H1 (cell line): ENCODE results near the gene CDKN2B-AS1. TPM values are rescaled to one million over a fixed set of nuclear protein-coding genes. Genes with fewer than 3 reads are reported as not detected.

Experiments used
- CTCF ChIA-PET: fragments of 300-600 bp; sonication (Branson Sonifier 250); formaldehyde crosslinking; loops from one replicate; lab custom pipeline; 2021; ENCODE audit not compliant: partially characterized antibody; lab: Charles Lee
- POLR2A ChIA-PET: fragments of 300-600 bp; sonication (Branson Sonifier 250); formaldehyde crosslinking; loops from one replicate; lab custom pipeline; 2021; ENCODE audit warnings: inconsistent platforms; ENCODE audit not compliant: partially characterized antibody; lab: Charles Lee
- DNase-seq, 2 experiments: peaks; one replicate each; pipeline versions ENCODE4 v3.0.0 to v3.0.0-alpha.2; 2010 to 2022; ENCODE audit warnings: low spot score in 2 of 2, low read depth in 1 of 2, mixed read lengths in 1 of 2
- FAIRE-seq: peaks from 2 replicates; lab custom pipeline; 2011; peaks lifted over from hg19 to GRCh38; lab: Jason Lieb, UNC
- H2AFZ ChIP-seq: 2 replicates; pipeline ENCODE4 v1.8.1; 2012; ENCODE audit warnings: low read length, inconsistent platforms
- H2AK5ac ChIP-seq: 2 replicates; pipeline ENCODE4 v1.6.1; 2013; ENCODE audit warnings: low read depth, low read length
- H2BK120ac ChIP-seq: replicated peaks from 2 replicates; pipeline ENCODE3; 2013; ENCODE audit warnings: low read depth, low read length, inconsistent platforms
- H2BK12ac ChIP-seq: 2 replicates; pipeline ENCODE4 v1.6.1; 2013; ENCODE audit warnings: low read depth, low read length
- H2BK15ac ChIP-seq: 2 replicates; pipeline ENCODE4 v1.6.1; 2013; ENCODE audit warnings: low read length
- H2BK20ac ChIP-seq: 2 replicates; pipeline ENCODE4 v1.6.1; 2013; ENCODE audit warnings: low read length
- H2BK5ac ChIP-seq: 2 replicates; pipeline ENCODE4 v1.6.1; 2013; ENCODE audit warnings: low read depth, low read length
- H3K14ac ChIP-seq: 2 replicates; pipeline ENCODE4 v1.6.1; 2013; ENCODE audit warnings: inconsistent platforms; ENCODE audit not compliant: insufficient read length
- H3K18ac ChIP-seq: 2 replicates; pipeline ENCODE4 v1.6.1; 2013; ENCODE audit warnings: low read length; ENCODE audit errors: extremely low read depth
- H3K23ac ChIP-seq: 2 replicates; pipeline ENCODE4 v1.6.1; 2013; ENCODE audit warnings: inconsistent platforms; ENCODE audit not compliant: insufficient read length
- H3K23me2 ChIP-seq: 2 replicates; pipeline ENCODE4 v1.6.1; 2013; ENCODE audit warnings: low read depth, low read length
- H3K27ac ChIP-seq: 2 replicates; pipeline ENCODE4 v1.6.1; 2011; ENCODE audit warnings: low read depth, low read length, inconsistent platforms
- H3K27me3 ChIP-seq, 4 experiments: replicated peaks in 1 of 4; 1 replicate in 1 of 4; 2 replicates in 3 of 4; pipeline versions ENCODE4 v1.6.1 to v1.8.1; 2011 to 2013; ENCODE audit warnings: low read length in 3 of 4, mild to moderate bottlenecking in 3 of 4, inconsistent platforms in 2 of 4, mixed read lengths in 2 of 4, moderate library complexity in 1 of 4; ENCODE audit not compliant: control insufficient read depth in 3 of 4, insufficient read depth in 3 of 4; ENCODE audit errors: extremely low read depth in 1 of 4
- H3K36me3 ChIP-seq, 4 experiments: 2 replicates each; pipeline versions ENCODE4 v1.6.1 to v1.8.1; 2011 to 2013; ENCODE audit warnings: mild to moderate bottlenecking in 4 of 4, low read length in 3 of 4, moderate library complexity in 2 of 4, control low read depth in 1 of 4, inconsistent platforms in 1 of 4; ENCODE audit not compliant: insufficient read depth in 4 of 4, control insufficient read depth in 2 of 4
- H3K4ac ChIP-seq: replicated peaks from 2 replicates; pipeline ENCODE3; 2013; ENCODE audit warnings: low read length, low read depth, mixed read lengths, inconsistent platforms; ENCODE audit not compliant: insufficient read length
- H3K4me1 ChIP-seq, 4 experiments: replicated peaks in 1 of 4; 1 replicate in 1 of 4; 2 replicates in 3 of 4; pipeline versions ENCODE4 v1.6.1 to v1.8.1; 2011 to 2013; ENCODE audit warnings: low read length in 3 of 4, inconsistent platforms in 2 of 4, mixed read lengths in 1 of 4; ENCODE audit not compliant: insufficient read depth in 4 of 4, control insufficient read depth in 3 of 4
- H3K4me2 ChIP-seq, 2 experiments: 2 replicates each; pipeline versions ENCODE4 v1.6.1 to v1.8.1; 2011 to 2013; ENCODE audit warnings: low read depth in 2 of 2, low read length in 2 of 2, control low read depth in 1 of 2, inconsistent platforms in 1 of 2, mild to moderate bottlenecking in 1 of 2; ENCODE audit not compliant: insufficient read depth in 1 of 2
- H3K4me3 ChIP-seq, 4 experiments: fragments of 200-600, 300-600 bp in 1 of 4; sonication (generic), shearing (Covaris generic), sonication (Bioruptor Twin) in 1 of 4; 2 replicates each; pipeline versions ENCODE4 v1.5.1 to v1.8.1; 2011 to 2016; ENCODE audit warnings: low read length in 4 of 4, low read depth in 3 of 4, control low read depth in 2 of 4, inconsistent platforms in 2 of 4, mild to moderate bottlenecking in 2 of 4, mixed read lengths in 1 of 4, moderate library complexity in 1 of 4; ENCODE audit not compliant: insufficient read depth in 2 of 4; ENCODE audit errors: extremely low read depth in 1 of 4
- H3K56ac ChIP-seq: replicated peaks from 2 replicates; pipeline ENCODE3; 2013; ENCODE audit warnings: low read depth, mild to moderate bottlenecking, mixed read lengths, low read length, inconsistent platforms; ENCODE audit not compliant: insufficient read length
- H3K79me1 ChIP-seq: 2 replicates; pipeline ENCODE4 v1.6.1; 2013; ENCODE audit warnings: low read depth, low read length, control low read depth
- H3K79me2 ChIP-seq, 2 experiments: 2 replicates each; pipeline versions ENCODE4 v1.6.1 to v1.8.1; 2012 to 2013; ENCODE audit warnings: low read length in 2 of 2, mild to moderate bottlenecking in 2 of 2, inconsistent platforms in 1 of 2; ENCODE audit not compliant: insufficient read depth in 2 of 2, control insufficient read depth in 1 of 2
- H3K9ac ChIP-seq, 4 experiments: replicated peaks in 1 of 4; 1 replicate in 1 of 4; 2 replicates in 3 of 4; pipeline versions ENCODE4 v1.6.1 to v1.8.1; 2011 to 2013; ENCODE audit warnings: low read depth in 3 of 4, low read length in 3 of 4, control low read depth in 2 of 4, mild to moderate bottlenecking in 2 of 4, moderate library complexity in 2 of 4, inconsistent platforms in 1 of 4; ENCODE audit errors: extremely low read depth in 1 of 4
- H3K9me3 ChIP-seq, 2 experiments: 2 replicates each; pipeline versions ENCODE4 v1.6.1 to v1.8.1; 2012 to 2013; ENCODE audit warnings: mild to moderate bottlenecking in 2 of 2, moderate library complexity in 2 of 2, control low read depth in 1 of 2, inconsistent platforms in 1 of 2, low read depth in 1 of 2, low read length in 1 of 2, mixed read lengths in 1 of 2; ENCODE audit not compliant: insufficient read depth in 2 of 2
- H4K20me1 ChIP-seq, 2 experiments: replicated peaks in 1 of 2; 2 replicates each; pipeline versions ENCODE3 to v1.8.1; 2011 to 2013; ENCODE audit warnings: inconsistent platforms in 2 of 2, low read length in 2 of 2, mild to moderate bottlenecking in 1 of 2; ENCODE audit not compliant: insufficient read depth in 2 of 2, control insufficient read depth in 1 of 2
- H4K5ac ChIP-seq: 2 replicates; pipeline ENCODE4 v1.6.1; 2013; ENCODE audit warnings: low read length, low read depth, mixed read lengths, inconsistent platforms; ENCODE audit not compliant: insufficient read length
- H4K8ac ChIP-seq: 2 replicates; pipeline ENCODE4 v1.8.0; 2013; ENCODE audit warnings: mild to moderate bottlenecking, moderate library complexity, low read length, inconsistent platforms; ENCODE audit not compliant: insufficient read depth; ENCODE audit errors: extremely low read depth
- H4K91ac ChIP-seq: replicated peaks from 2 replicates; pipeline ENCODE3; 2013; ENCODE audit warnings: low read length, mixed read lengths, inconsistent platforms; ENCODE audit not compliant: insufficient read length
- JUND ChIP-seq: IDR thresholded peaks from 2 replicates; pipeline ENCODE4 v1.6.1; 2011; ENCODE audit warnings: mild to moderate bottlenecking, improper control_type of control experiment, low read length
- WGBS, 2 experiments: shearing (Covaris generic) in 1 of 2; methylation state at CpG; one replicate each; pipeline versions ENCODE4 v1.1.6 to v1.1.7; 2013 to 2015; ENCODE audit warnings: low lambda C conversion rate in 2 of 2, mixed read lengths in 2 of 2, inconsistent platforms in 1 of 2, low coverage in 1 of 2, missing lambda C conversion rate in 1 of 2; ENCODE audit not compliant: insufficient replicate concordance in 2 of 2, insufficient coverage in 1 of 2, insufficient read length in 1 of 2; ENCODE audit errors: extremely low coverage in 1 of 2, missing lambda C conversion rate in 1 of 2; 5-methylcytosine and 5-hydroxymethylcytosine counted together
- long read RNA-seq, 2 experiments: library from RNA in 1 of 2; library from capped mRNA in 1 of 2; stranded (forward); transcript quantifications; one replicate each; pipeline ENCODE4 v2.0.0, GENCODE V29; 2021; ENCODE audit warnings: inconsistent platforms in 1 of 2
- polyA minus RNA-seq, 3 experiments: library from RNA; depleted of rRNA, polyadenylated mRNA; stranded (reverse); fragments of >200 nt; gene quantifications; 1 replicate in 2 of 3; 2 replicates in 1 of 3; pipeline ENCODE4 v1.2.3, GENCODE V29; 2011
- polyA plus RNA-seq, 7 experiments: library from polyadenylated mRNA; depleted of rRNA in 3 of 7; stranded (reverse) in 5 of 7; unstranded in 2 of 7; fragments of >200 nt in 5 of 7; fragments of 200-250 nt in 2 of 7; gene quantifications; 1 replicate in 5 of 7; 2 replicates in 1 of 7; 4 replicates in 1 of 7; pipeline versions ENCODE4 v1.2.1 to v1.2.3, GENCODE V29; 2011 to 2013; ENCODE audit warnings: missing spikeins in 2 of 7, mixed read lengths in 2 of 7
- total RNA-seq: library from RNA; stranded (reverse); fragmentation: NEBNext Ultra II Directional; extraction: Animal tissue kit (Norgen Biotek cat#: 25700); gene quantifications from 2 replicates; pipeline ENCODE4 v1.2.1, GENCODE V29; 2021
- TF ChIP-seq, protein P1 (sequence below): IDR thresholded peaks from 2 replicates; pipeline ENCODE4 v1.6.1; 2011; ENCODE audit warnings: low read length, improper control_type of control experiment

The CDKN2B-AS1 gene
- total RNA-seq (not detected in 2 replicates), polyA plus RNA-seq (2011; rRNA removed) (not detected in 2 replicates), polyA minus RNA-seq (2011; rRNA and poly(A)+ RNA removed) (not detected in 2 replicates)
- not detected for polyA plus RNA-seq (2011; cell fraction: cytosol; rRNA removed)
- not detected for polyA plus RNA-seq (2011; cell fraction: nucleus; rRNA removed)
- not detected in 4 replicates for polyA plus RNA-seq (2012, experiment 1 of 2)
- polyA plus RNA-seq (2012, experiment 2 of 2): not detected
- not detected for polyA plus RNA-seq (2013, experiment 1 of 2)
- polyA plus RNA-seq (2013, experiment 2 of 2): not detected
- polyA minus RNA-seq (2011; cell fraction: cytosol; rRNA and poly(A)+ RNA removed): not detected
- polyA minus RNA-seq (2011; cell fraction: nucleus; rRNA and poly(A)+ RNA removed): not detected
- long read RNA-seq, experiment 1: 0 reads
- long read RNA-seq, experiment 2: 0 reads

DNA sequence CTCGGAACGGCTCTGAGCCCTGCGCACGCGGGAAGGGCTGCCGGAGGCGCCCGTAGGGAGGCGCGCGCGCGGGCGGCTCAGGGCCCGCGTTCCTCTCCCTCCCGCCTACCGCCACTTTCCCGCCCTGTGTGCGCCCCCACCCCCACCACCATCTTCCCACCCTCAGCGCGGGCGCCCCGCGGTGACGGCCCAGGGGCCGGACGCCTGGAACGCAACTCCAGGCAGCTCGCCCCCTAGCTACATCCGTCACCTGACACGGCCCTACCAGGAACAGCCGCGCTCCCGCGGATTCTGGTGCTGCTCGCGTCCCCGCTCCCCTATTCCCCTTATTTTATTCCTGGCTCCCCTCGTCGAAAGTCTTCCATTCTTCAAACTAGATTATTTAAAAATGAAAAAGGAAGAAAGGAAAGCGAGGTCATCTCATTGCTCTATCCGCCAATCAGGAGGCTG is at the start of gene CDKN2B-AS1:
TSS of gene CDKN2B-AS1 (plus strand) at position 236 of the 450 bp plus-strand sequence.
- Histone ChIP-seq H2AFZ (peak within 1 kb of the TSS; percentile 28; the same call in 1 of the 2 replicates), H2BK12ac (peak within 1 kb of the TSS; percentile 62; the same call in 1 of the 2 replicates), H3K27me3 (peaks cover 33 to 79% (median 61%) of the 10 kb centered on the region in 4 experiments), H3K9ac (no peak within 1 kb of the TSS), H2AK5ac (no peak within 1 kb of the TSS), H2BK120ac (no peak within 1 kb of the TSS), H3K23ac (no peak within 1 kb of the TSS), H4K8ac (peak within 1 kb of the TSS; percentile 62; the same call in 1 of the 2 replicates), H3K4me3 (peak within 1 kb of the TSS; percentile 47 to 80 (median 75)), H4K20me1 (peaks cover 0 to 13% of the 10 kb centered on the region in 2 experiments), H3K4ac (no peak within 1 kb of the TSS), H3K14ac (no peak within 1 kb of the TSS), H2BK5ac (0 out of 2 replicates have a peak within 1 kb of the TSS, but pooled peaks have one; percentile 35), H3K79me1 (no peaks in the 10 kb centered on the region), H4K5ac (no peak within 1 kb of the TSS), H3K9me3 (no peaks in the 10 kb centered on the region), H3K4me1 (peaks cover 5 to 30% (median 13%) of the 10 kb centered on the region in 4 experiments; a peak in 6 of 7 replicates), H3K23me2 (peaks cover 26% of the 10 kb centered on the region), H3K18ac (no peak within 1 kb of the TSS; the same call in none of the 2 replicates), H3K4me2 (peak within 1 kb of the TSS; percentile 86 to 95), H2BK20ac (no peak within 1 kb of the TSS), H3K79me2 (no peaks in the 10 kb centered on the region), H4K91ac (no peak within 1 kb of the TSS), H2BK15ac (no peak within 1 kb of the TSS), H3K36me3 (no peaks in the 10 kb centered on the region), H3K56ac (peak within 1 kb of the TSS; percentile 73), H3K27ac (no peak within 1 kb of the TSS)
- WGBS, 2 experiments: 1% methylated on average over 14 of the region's 43 CpGs; no CpG with 5 or more reads in 1 of the 2 experiments
- no peak for FAIRE-seq
- CTCF ChIA-PET: interaction anchor here (0.9 to 6.5 kb wide), 6 partner anchors 13 to 125 kb away, joined by 3 to 46 read pairs (median 5); partner anchors contain the start of gene CDKN2B
- TF ChIP-seq, protein P1, sequence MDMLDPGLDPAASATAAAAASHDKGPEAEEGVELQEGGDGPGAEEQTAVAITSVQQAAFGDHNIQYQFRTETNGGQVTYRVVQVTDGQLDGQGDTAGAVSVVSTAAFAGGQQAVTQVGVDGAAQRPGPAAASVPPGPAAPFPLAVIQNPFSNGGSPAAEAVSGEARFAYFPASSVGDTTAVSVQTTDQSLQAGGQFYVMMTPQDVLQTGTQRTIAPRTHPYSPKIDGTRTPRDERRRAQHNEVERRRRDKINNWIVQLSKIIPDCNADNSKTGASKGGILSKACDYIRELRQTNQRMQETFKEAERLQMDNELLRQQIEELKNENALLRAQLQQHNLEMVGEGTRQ: peak; percentile 28; the same call in 1 of the 2 replicates
- TF ChIP-seq JUND: no peak
- POLR2A ChIA-PET: interaction anchor here (1.3 to 2.1 kb wide), 3 partner anchors 14 to 26 kb away, joined by 5 to 10 read pairs (median 5); partner anchors contain the start of gene CDKN2B
- DNase-seq: peak in 1 of 2 experiments; percentile 74
